Tibial nerve (tissue), 4 donors: ENCODE measurements around the gene HKDC1.

Source experiments
- EP300 ChIP-seq, 2 donors: sonication (generic); formaldehyde crosslinking; IDR thresholded peaks; one replicate each; pipeline ENCODE4 v1.6.1; 2017; ENCODE audit warnings: antibody characterized with exemption in 2 of 2, mild to moderate bottlenecking in 1 of 2
- POLR2A ChIP-seq, 2 donors: fragments of 450-650 bp; IDR thresholded peaks; one replicate each; pipeline ENCODE4 v1.6.1; 2017; ENCODE audit warnings: antibody characterized with exemption in 2 of 2, mild to moderate bottlenecking in 2 of 2, moderate library complexity in 2 of 2
- TF ChIP-seq, protein P1 (sequence below), 5 experiments: fragments of 200-600 bp in 3 of 5; fragments of 450-650 bp in 2 of 5; sonication (generic) in 3 of 5; IDR thresholded peaks; one replicate each; pipeline ENCODE4 v1.5.1; 2016 to 2019; ENCODE audit warnings: antibody characterized with exemption in 5 of 5, mild to moderate bottlenecking in 3 of 5, moderate library complexity in 2 of 5

DNA sequence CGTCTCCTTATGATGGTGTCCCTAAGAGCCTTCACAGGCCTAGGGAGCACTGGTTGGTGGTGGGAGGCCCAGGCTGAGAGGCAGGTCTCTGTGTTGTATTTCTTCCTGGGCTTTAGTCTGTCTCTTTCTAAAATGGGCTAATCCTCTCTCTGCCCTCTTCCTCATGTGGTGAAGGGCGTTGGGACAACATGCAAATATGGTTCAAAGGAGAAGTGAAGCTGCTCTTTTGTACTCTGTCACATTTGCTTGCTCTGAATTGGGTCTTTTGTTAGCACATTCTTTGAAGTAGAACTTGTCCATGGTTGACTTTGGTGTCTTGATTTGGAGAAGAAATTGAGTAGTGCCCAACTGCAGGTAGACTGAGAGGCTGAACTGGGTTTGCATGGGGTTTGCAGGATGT lies 59.0 kb downstream of the HKDC1 start:
- TF ChIP-seq, protein P1, sequence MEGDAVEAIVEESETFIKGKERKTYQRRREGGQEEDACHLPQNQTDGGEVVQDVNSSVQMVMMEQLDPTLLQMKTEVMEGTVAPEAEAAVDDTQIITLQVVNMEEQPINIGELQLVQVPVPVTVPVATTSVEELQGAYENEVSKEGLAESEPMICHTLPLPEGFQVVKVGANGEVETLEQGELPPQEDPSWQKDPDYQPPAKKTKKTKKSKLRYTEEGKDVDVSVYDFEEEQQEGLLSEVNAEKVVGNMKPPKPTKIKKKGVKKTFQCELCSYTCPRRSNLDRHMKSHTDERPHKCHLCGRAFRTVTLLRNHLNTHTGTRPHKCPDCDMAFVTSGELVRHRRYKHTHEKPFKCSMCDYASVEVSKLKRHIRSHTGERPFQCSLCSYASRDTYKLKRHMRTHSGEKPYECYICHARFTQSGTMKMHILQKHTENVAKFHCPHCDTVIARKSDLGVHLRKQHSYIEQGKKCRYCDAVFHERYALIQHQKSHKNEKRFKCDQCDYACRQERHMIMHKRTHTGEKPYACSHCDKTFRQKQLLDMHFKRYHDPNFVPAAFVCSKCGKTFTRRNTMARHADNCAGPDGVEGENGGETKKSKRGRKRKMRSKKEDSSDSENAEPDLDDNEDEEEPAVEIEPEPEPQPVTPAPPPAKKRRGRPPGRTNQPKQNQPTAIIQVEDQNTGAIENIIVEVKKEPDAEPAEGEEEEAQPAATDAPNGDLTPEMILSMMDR (IDR thresholded peaks at IDR 0.05), result no peak
- TF ChIP-seq POLR2A (IDR thresholded peaks at IDR 0.05) (no peak), EP300 (IDR thresholded peaks at IDR 0.05) (no peak)
